ENCODE data around the gene OTOGL. TPM values are rescaled to one million over a fixed set of nuclear protein-coding genes. Genes with fewer than 3 reads are reported as not detected.

OTOGL gene
- polyA plus RNA-seq, 1 of the 3 experiments (the other 2 are of a cell fraction) = 0.61 TPM

GRCh38 chr12:80325167-80325959 lies 226.0 kb downstream of the OTOGL start:
- H3K9ac ChIP-seq = no peak overlapping the region
- no peak overlapping the region for H3K4me2 ChIP-seq
- H3K79me2 ChIP-seq (ENCODE audit: insufficient read depth) = no peaks in the 10 kb centered on the region
- no peak overlapping the region for H3K27ac ChIP-seq (ENCODE audit: low read depth in 2 of 2, low read length in 1 of 2)
- no peak for TF ChIP-seq MXI1 (IDR thresholded peaks at IDR 0.05; ENCODE audit: low read depth, low read length)
- no peak for TF ChIP-seq RFX5 (IDR thresholded peaks at IDR 0.05; ENCODE audit: low read length)
- TF ChIP-seq, protein P1, sequence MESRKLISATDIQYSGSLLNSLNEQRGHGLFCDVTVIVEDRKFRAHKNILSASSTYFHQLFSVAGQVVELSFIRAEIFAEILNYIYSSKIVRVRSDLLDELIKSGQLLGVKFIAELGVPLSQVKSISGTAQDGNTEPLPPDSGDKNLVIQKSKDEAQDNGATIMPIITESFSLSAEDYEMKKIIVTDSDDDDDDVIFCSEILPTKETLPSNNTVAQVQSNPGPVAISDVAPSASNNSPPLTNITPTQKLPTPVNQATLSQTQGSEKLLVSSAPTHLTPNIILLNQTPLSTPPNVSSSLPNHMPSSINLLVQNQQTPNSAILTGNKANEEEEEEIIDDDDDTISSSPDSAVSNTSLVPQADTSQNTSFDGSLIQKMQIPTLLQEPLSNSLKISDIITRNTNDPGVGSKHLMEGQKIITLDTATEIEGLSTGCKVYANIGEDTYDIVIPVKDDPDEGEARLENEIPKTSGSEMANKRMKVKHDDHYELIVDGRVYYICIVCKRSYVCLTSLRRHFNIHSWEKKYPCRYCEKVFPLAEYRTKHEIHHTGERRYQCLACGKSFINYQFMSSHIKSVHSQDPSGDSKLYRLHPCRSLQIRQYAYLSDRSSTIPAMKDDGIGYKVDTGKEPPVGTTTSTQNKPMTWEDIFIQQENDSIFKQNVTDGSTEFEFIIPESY (IDR thresholded peaks at IDR 0.05; ENCODE audit: borderline replicate concordance, low read depth) = no peak
- TF ChIP-seq, protein P2, sequence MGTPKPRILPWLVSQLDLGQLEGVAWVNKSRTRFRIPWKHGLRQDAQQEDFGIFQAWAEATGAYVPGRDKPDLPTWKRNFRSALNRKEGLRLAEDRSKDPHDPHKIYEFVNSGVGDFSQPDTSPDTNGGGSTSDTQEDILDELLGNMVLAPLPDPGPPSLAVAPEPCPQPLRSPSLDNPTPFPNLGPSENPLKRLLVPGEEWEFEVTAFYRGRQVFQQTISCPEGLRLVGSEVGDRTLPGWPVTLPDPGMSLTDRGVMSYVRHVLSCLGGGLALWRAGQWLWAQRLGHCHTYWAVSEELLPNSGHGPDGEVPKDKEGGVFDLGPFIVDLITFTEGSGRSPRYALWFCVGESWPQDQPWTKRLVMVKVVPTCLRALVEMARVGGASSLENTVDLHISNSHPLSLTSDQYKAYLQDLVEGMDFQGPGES (IDR thresholded peaks at IDR 0.05; ENCODE audit: low read depth, low read length) = no peak
- TF ChIP-seq GABPA (IDR thresholded peaks at IDR 0.05; ENCODE audit: low read depth) = no peak
- no peak for TF ChIP-seq RXRA (IDR thresholded peaks at IDR 0.05; ENCODE audit: borderline replicate concordance, low read depth)
- no peak for TF ChIP-seq EP300 (IDR thresholded peaks at IDR 0.05; ENCODE audit: borderline replicate concordance in 1 of 2, low read depth in 1 of 2, low read length in 1 of 2)
- no peak for TF ChIP-seq SIN3A (IDR thresholded peaks at IDR 0.05; ENCODE audit: borderline replicate concordance, low read depth, low read length)
- TF ChIP-seq MEF2A (IDR thresholded peaks at IDR 0.05; ENCODE audit: borderline replicate concordance, low read depth) = no peak
- no peaks in the 10 kb centered on the region for H3K4me1 ChIP-seq (ENCODE audit: control insufficient read depth in 1 of 2, insufficient read depth in 2 of 2, low read depth in 1 of 2, low read length in 1 of 2)
- no peaks in the 10 kb centered on the region for H3K9me2 ChIP-seq
- no peaks in the 10 kb centered on the region for H3F3A ChIP-seq (replicated peaks; ENCODE audit: insufficient read depth)
- no peaks in the 10 kb centered on the region for H4K20me1 ChIP-seq (ENCODE audit: insufficient read depth)
- POLR2A ChIA-PET = no interaction called here
- no peak for DNase-seq
- H2AFZ ChIP-seq (ENCODE audit: low read depth) = no peak overlapping the region
- H3K27me3 ChIP-seq (ENCODE audit: insufficient read depth) = peaks cover 25% of the 10 kb centered on the region
- no peak overlapping the region for H3K4me3 ChIP-seq (ENCODE audit: low read depth in 2 of 2, low read length in 1 of 2)
- no peaks in the 10 kb centered on the region for H3K36me3 ChIP-seq (replicated peaks in 1 of 2; ENCODE audit: control insufficient read depth in 1 of 2, insufficient read depth in 2 of 2, low read length in 1 of 2)
- WGBS (ENCODE audit: low lambda C conversion rate) = 4% methylated on average over 4 of the region's 4 CpGs
- CTCF ChIA-PET = no interaction called here
- no peaks in the 10 kb centered on the region for H3K9me3 ChIP-seq

DNA sequence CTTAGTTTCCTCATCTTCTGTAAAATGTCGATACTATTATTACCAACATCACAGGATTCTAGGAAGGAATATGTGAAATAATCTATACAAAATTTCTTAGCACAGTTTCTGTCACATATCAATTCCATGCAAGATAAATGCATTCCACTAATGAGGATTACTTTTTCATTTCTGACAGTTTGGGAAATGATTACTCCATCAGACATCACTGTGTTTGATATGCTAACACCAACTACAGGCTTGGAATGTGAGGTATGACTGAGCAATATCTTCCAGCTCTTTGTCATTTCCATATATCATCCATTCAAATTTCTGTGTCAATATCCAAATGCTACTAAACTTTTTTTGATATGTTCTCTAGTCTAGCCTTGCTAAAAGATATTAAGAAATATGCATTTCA lies 233.5 kb downstream of the OTOGL start:
- Histone ChIP-seq H3K9ac (no peak overlapping the region), H3K4me2 (no peak overlapping the region), H3K9me3 (no peaks in the 10 kb centered on the region), H3K27me3 (ENCODE audit: insufficient read depth) (peaks cover 21% of the 10 kb centered on the region), H3K4me3 (ENCODE audit: low read depth in 2 of 2, low read length in 1 of 2) (no peak overlapping the region), H4K20me1 (ENCODE audit: insufficient read depth) (no peaks in the 10 kb centered on the region), H3K4me1 (ENCODE audit: control insufficient read depth in 1 of 2, insufficient read depth in 2 of 2, low read depth in 1 of 2, low read length in 1 of 2) (no peaks in the 10 kb centered on the region), H3K79me2 (ENCODE audit: insufficient read depth) (no peaks in the 10 kb centered on the region), H3K27ac (ENCODE audit: low read depth in 2 of 2, low read length in 1 of 2) (no peak overlapping the region), H2AFZ (ENCODE audit: low read depth) (no peak overlapping the region), H3K9me2 (no peaks in the 10 kb centered on the region), H3K36me3 (replicated peaks in 1 of 2; ENCODE audit: control insufficient read depth in 1 of 2, insufficient read depth in 2 of 2, low read length in 1 of 2) (no peaks in the 10 kb centered on the region), H3F3A (replicated peaks; ENCODE audit: insufficient read depth) (no peaks in the 10 kb centered on the region)
- DNase-seq = no peak
- ChIA-PET POLR2A (no interaction called here), CTCF (interaction anchor here (1.0 kb wide), 1 partner anchor 18 kb away, joined by 3 read pairs; no protein-coding TSS in a partner anchor)
- WGBS (ENCODE audit: low lambda C conversion rate) = 0% methylated on average over 1 of the region's 1 CpG
- TF ChIP-seq FOXJ3 (CRISPR knock-in tag; IDR thresholded peaks at IDR 0.05) (no peak), RAD21 (IDR thresholded peaks at IDR 0.05; ENCODE audit: low read length) (no peak), RXRA (IDR thresholded peaks at IDR 0.05; ENCODE audit: borderline replicate concordance, low read depth) (no peak), EZH2phosphoT487 (IDR thresholded peaks at IDR 0.05; ENCODE audit: borderline replicate concordance, low read depth) (no peak), GATA2 (CRISPR knock-in tag; IDR thresholded peaks at IDR 0.05) (no peak), JUND (IDR thresholded peaks at IDR 0.05) (no peak), RCOR1 (IDR thresholded peaks at IDR 0.05; ENCODE audit: low read length) (no peak), SIN3A (IDR thresholded peaks at IDR 0.05; ENCODE audit: borderline replicate concordance, low read depth, low read length) (no peak), SMC3 (IDR thresholded peaks at IDR 0.05; ENCODE audit: low read depth, low read length) (no peak), FOSL2 (IDR thresholded peaks at IDR 0.05; ENCODE audit: borderline replicate concordance, low read depth) (no peak), GABPA (IDR thresholded peaks at IDR 0.05; ENCODE audit: low read depth) (no peak), FOXM1 (IDR thresholded peaks at IDR 0.05; ENCODE audit: low read depth) (no peak)
- TF ChIP-seq, protein P3, sequence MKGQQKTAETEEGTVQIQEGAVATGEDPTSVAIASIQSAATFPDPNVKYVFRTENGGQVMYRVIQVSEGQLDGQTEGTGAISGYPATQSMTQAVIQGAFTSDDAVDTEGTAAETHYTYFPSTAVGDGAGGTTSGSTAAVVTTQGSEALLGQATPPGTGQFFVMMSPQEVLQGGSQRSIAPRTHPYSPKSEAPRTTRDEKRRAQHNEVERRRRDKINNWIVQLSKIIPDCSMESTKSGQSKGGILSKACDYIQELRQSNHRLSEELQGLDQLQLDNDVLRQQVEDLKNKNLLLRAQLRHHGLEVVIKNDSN (IDR thresholded peaks at IDR 0.05; ENCODE audit: borderline replicate concordance, low read depth) = no peak
- TF ChIP-seq, protein P4, sequence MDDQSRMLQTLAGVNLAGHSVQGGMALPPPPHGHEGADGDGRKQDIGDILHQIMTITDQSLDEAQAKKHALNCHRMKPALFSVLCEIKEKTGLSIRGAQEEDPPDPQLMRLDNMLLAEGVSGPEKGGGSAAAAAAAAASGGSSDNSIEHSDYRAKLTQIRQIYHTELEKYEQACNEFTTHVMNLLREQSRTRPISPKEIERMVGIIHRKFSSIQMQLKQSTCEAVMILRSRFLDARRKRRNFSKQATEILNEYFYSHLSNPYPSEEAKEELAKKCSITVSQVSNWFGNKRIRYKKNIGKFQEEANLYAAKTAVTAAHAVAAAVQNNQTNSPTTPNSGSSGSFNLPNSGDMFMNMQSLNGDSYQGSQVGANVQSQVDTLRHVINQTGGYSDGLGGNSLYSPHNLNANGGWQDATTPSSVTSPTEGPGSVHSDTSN (IDR thresholded peaks at IDR 0.05) = no peak
- TF ChIP-seq, protein P1 (IDR thresholded peaks at IDR 0.05; ENCODE audit: borderline replicate concordance, low read depth) = no peak
